ENCODE data around the gene MED16. TPM values are rescaled to one million over a fixed set of nuclear protein-coding genes. Genes with fewer than 3 reads are reported as not detected.

The MED16 gene
- total and polyA plus RNA-seq, 2 of the 13 experiments (the other 11 are each of a cell fraction or from before 2014, with no cell fraction given) = 13.3 to 14.8 TPM

GRCh38 chr19:924553-925086 is 31.6 kb upstream of the MED16 start (continued):
- no peak for TF ChIP-seq ZNF232 (CRISPR knock-in tag; IDR thresholded peaks at IDR 0.05; ENCODE audit: borderline replicate concordance)
- TF ChIP-seq SIX1 (CRISPR knock-in tag; IDR thresholded peaks at IDR 0.05; ENCODE audit: borderline replicate concordance) = no peak
- no peak for TF ChIP-seq BRD4 (CRISPR knock-in tag; IDR thresholded peaks at IDR 0.05)
- no peak for TF ChIP-seq PRDM4 (CRISPR knock-in tag; IDR thresholded peaks at IDR 0.05; ENCODE audit: borderline replicate concordance)
- no peak for TF ChIP-seq GLMP (CRISPR knock-in tag; IDR thresholded peaks at IDR 0.05; ENCODE audit: borderline replicate concordance)
- TF ChIP-seq HMGXB3 (CRISPR knock-in tag; IDR thresholded peaks at IDR 0.05; ENCODE audit: borderline replicate concordance) = peak; percentile 44; the same call in 1 of the 2 replicates
- TF ChIP-seq ZXDC (CRISPR knock-in tag; IDR thresholded peaks at IDR 0.05) = no peak
- TF ChIP-seq DNMT3B (CRISPR knock-in tag; conservative IDR thresholded peaks at IDR 0.05) = no peak
- TF ChIP-seq BRCA1 (CRISPR knock-in tag; IDR thresholded peaks at IDR 0.05) = no peak
- peak; percentile 36; the same call in 1 of the 2 replicates for TF ChIP-seq CSRNP1 (CRISPR knock-in tag; IDR thresholded peaks at IDR 0.05)
- no peak for TF ChIP-seq SMAD3 (CRISPR knock-in tag; IDR thresholded peaks at IDR 0.05)
- TF ChIP-seq ZNF556 (CRISPR knock-in tag; IDR thresholded peaks at IDR 0.05; ENCODE audit: borderline replicate concordance) = no peak
- TF ChIP-seq PBX2 (CRISPR knock-in tag; IDR thresholded peaks at IDR 0.05) = no peak
- TF ChIP-seq ZNF629 (CRISPR knock-in tag; conservative IDR thresholded peaks at IDR 0.05) = no peak
